ENCODE measurements around the gene DHRS1.

GRCh38 chr14:24314377-24315193, 15.0 kb upstream of the DHRS1 start:
- TF ChIP-seq POLR2A (IDR thresholded peaks at IDR 0.05) (no peak), POLR2AphosphoS5 (IDR thresholded peaks at IDR 0.05; ENCODE audit: insufficient read depth in 1 of 2, low read depth in 1 of 2) (peak; percentile 16), CTCF (IDR thresholded peaks at IDR 0.05) (no peak)

Data from vagina (tissue), 2 donors.